ENCODE data around the gene DENND1A. TPM values are rescaled to one million over a fixed set of nuclear protein-coding genes. Genes with fewer than 3 reads are reported as not detected.

The DENND1A gene
- total RNA-seq, 6 experiments from 2014 or later = 13.9 to 22.6 (median 16.3) TPM

- Histone ChIP-seq H3K9me3 (no peaks in the 10 kb centered on the region), H3K36me3 (peaks cover 0 to 5% (median 0%) of the 10 kb centered on the region in 4 donors), H3K4me1 (no peaks in the 10 kb centered on the region), H3K27me3 (no peaks in the 10 kb centered on the region), H3K27ac (no peak overlapping the region), H3K4me3 (no peak overlapping the region)
- no peak for TF ChIP-seq CTCF (IDR thresholded peaks at IDR 0.05)
- TF ChIP-seq POLR2A (IDR thresholded peaks at IDR 0.05) = no peak
- ATAC-seq = no peak
- peak in 1 of 3 donors; percentile 7 for DNase-seq
- 61% methylated on average over 2 of the region's 2 CpGs for WGBS (ENCODE audit: insufficient coverage, low coverage, low lambda C conversion rate, missing lambda C conversion rate)
- intact Hi-C loops (cut with DNase I) = no loop called here
Observed at GRCh38 chr9:123426406-123426805, 503.5 kb downstream of the DENND1A start.

- H3K27ac ChIP-seq = no peak overlapping the region
- TF ChIP-seq POLR2A (IDR thresholded peaks at IDR 0.05) (no peak), CTCF (IDR thresholded peaks at IDR 0.05) (no peak)
- no peak overlapping the region for H3K4me3 ChIP-seq
- ATAC-seq = no peak
- intact Hi-C loops (cut with DNase I) = no loop called here
- DNase-seq = peak in 1 of 3 donors; percentile 26
- no peaks in the 10 kb centered on the region for H3K27me3 ChIP-seq
- peaks cover 0 to 3% (median 0%) of the 10 kb centered on the region in 4 donors for H3K36me3 ChIP-seq
- WGBS (ENCODE audit: insufficient coverage, low coverage, low lambda C conversion rate, missing lambda C conversion rate) = 61% methylated on average over 2 of the region's 6 CpGs
- no peaks in the 10 kb centered on the region for H3K9me3 ChIP-seq
- no peaks in the 10 kb centered on the region for H3K4me1 ChIP-seq
Observed at GRCh38 chr9:123425836-123426365, 504.0 kb downstream of the DENND1A start.

- no peaks in the 10 kb centered on the region for H3K4me1 ChIP-seq
- H3K4me3 ChIP-seq = no peak overlapping the region
- WGBS (ENCODE audit: insufficient coverage, low coverage, low lambda C conversion rate, missing lambda C conversion rate) = 95% methylated on average over 14 of the region's 20 CpGs
- no peaks in the 10 kb centered on the region for H3K27me3 ChIP-seq
- ATAC-seq = no peak
- H3K9me3 ChIP-seq = no peaks in the 10 kb centered on the region
- TF ChIP-seq CTCF (IDR thresholded peaks at IDR 0.05) (no peak), POLR2A (IDR thresholded peaks at IDR 0.05) (no peak)
- DNase-seq = peak in 1 of 3 donors; percentile 31
- peaks cover 0 to 3% (median 0%) of the 10 kb centered on the region in 4 donors for H3K36me3 ChIP-seq
- intact Hi-C loops (cut with DNase I) = no loop called here
- no peak overlapping the region for H3K27ac ChIP-seq
Observed at GRCh38 chr9:123425261-123425821, 504.6 kb downstream of the DENND1A start.

- Histone ChIP-seq H3K36me3 (peaks cover 0 to 3% (median 0%) of the 10 kb centered on the region in 4 donors), H3K4me1 (no peaks in the 10 kb centered on the region), H3K4me3 (no peak overlapping the region), H3K27ac (no peak overlapping the region), H3K27me3 (no peaks in the 10 kb centered on the region), H3K9me3 (no peaks in the 10 kb centered on the region)
- 91% methylated on average over 5 of the region's 6 CpGs for WGBS (ENCODE audit: insufficient coverage, low coverage, low lambda C conversion rate, missing lambda C conversion rate)
- ATAC-seq = no peak
- TF ChIP-seq CTCF (IDR thresholded peaks at IDR 0.05) (no peak), POLR2A (IDR thresholded peaks at IDR 0.05) (no peak)
- intact Hi-C loops (cut with DNase I) = no loop called here
- DNase-seq = peak in 1 of 3 donors; percentile 34
Observed at GRCh38 chr9:123424552-123425225, 505.2 kb downstream of the DENND1A start.

Data from right lobe of liver (tissue), 6 donors.